GM20000 (cell line): ENCODE results near the gene ZCCHC17.

Experiments used
- DNase-seq: peaks from one replicate; pipeline ENCODE4 v3.0.0; 2012; ENCODE audit warnings: low spot score
- CTCF ChIP-seq: IDR thresholded peaks from 2 replicates; pipeline ENCODE4 v1.5.1; 2012; ENCODE audit warnings: mild to moderate bottlenecking, control low read depth; ENCODE audit errors: extremely low read depth, missing control alignments

Gene ZCCHC17

GRCh38 chr1:31310198-31310597 lies 13.4 kb downstream of the ZCCHC17 start:
- no peak for DNase-seq
- TF ChIP-seq CTCF = no peak

- no peak for TF ChIP-seq CTCF
- no peak for DNase-seq
Measured at GRCh38 chr1:31315902-31316301, 19.1 kb downstream of the ZCCHC17 start.

GRCh38 chr1:31318146-31318545 lies 21.3 kb downstream of the ZCCHC17 start:
- TF ChIP-seq CTCF = no peak
- no peak for DNase-seq

- no peak for TF ChIP-seq CTCF
- DNase-seq = no peak
Measured at GRCh38 chr1:31324093-31324492, 27.3 kb downstream of the ZCCHC17 start.

- no peak for DNase-seq
- no peak for TF ChIP-seq CTCF
Measured at GRCh38 chr1:31324992-31325391, 28.2 kb downstream of the ZCCHC17 start.

- no peak for TF ChIP-seq CTCF
- DNase-seq = no peak
Measured at GRCh38 chr1:31326461-31326860, 29.6 kb downstream of the ZCCHC17 start.

- no peak for TF ChIP-seq CTCF
- DNase-seq = no peak
Measured at GRCh38 chr1:31327381-31327780, 30.5 kb downstream of the ZCCHC17 start.
